Stimulated activated CD8-positive, alpha-beta memory T cell treated with anti-CD3 and anti-CD28 coated beads, Interleukin-4, amount 100 ng/mL, for 4 hours (primary cell): ENCODE measurements around the gene RAD23A.
"Not testable (repeated sequence)": the region's sequence is repeated elsewhere in the genome, so short reads cannot be mapped to it uniquely, and the experiment has no call there.

Experiments
- DNase-seq, 2 donors: peaks; one replicate each; pipeline ENCODE4 v3.0.0-alpha.2; 2020; ENCODE audit warnings: low read depth in 2 of 2, low spot score in 1 of 2

RAD23A gene

GRCh38 chr19:12945479-12946091, at the start of gene RAD23A:
Gene RAD23A, plus strand, starts transcription at chr19:12945862. Its CDS starts 87 bp downstream, at chr19:12945949.
- DNase-seq: peak; percentile 95

DNA sequence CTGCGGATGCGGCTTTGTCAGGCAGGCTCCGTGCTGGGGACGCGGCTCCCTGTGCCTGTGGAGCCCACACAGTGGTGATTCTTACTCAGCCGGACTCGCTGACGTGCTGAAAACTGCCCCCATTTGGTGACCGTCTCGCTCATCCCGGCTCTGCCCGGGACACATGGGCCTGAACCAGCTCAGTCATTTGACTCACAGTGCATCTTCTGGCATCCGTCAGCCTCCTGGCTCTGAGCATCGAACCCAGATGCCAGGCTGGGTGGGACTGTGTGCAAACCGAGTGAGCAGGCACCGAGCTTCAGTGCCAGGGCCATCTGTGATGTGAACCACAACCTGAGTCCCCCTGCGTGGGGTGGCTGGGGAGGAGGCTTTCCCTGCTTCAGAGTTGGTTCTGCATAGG, 49.2 kb upstream of the RAD23A start:
- DNase-seq: no peak

DNA sequence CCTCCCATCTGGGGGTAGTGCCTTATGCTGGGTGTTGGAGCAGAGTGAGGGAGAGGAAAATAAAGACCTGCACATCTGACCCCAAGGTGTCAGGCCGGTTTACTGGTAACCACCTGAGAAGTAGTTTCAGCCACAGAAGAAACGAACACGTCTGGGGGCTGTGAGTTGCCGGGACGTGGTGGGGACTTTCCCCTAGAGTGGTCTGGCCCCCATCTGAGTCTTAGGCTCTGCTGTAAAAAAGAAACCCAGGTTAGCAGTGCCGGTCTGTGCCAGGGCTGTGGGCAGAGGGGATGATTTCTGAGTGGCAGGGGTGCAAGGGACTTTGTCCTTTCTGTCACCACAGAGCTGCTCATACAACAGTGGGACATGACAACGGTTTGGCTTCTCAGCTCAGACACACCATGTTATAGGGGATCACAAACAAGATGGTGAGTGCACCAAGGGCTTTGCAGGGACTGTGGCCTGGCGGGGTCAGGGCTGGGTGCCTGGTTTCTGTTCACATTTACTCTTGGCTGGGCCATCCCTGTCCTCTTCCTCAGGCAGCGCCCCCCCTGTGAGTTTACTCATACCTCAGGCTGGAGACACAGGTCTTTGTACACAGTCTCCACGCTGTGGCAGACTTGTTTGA, 45.7 kb upstream of the RAD23A start:
- no peak for DNase-seq

DNA sequence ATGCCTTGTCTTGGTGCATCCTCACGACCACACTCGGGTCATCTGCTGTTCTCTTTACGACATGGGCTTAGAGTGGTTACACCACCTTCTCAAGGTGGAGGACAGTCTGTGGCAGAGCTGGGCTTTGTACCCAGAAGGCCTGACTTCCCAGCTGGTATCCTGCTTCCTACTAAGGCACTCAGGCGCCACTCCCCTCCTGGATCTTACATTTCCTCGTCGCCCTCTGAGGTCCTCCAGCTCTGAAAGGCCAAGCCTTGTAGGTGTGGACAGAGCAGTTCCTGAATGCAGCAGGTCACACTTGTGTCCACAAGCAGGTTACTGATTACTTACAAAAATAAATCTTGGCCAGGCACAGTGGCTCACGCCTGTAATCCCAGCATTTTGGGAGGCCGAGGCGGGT, 38.5 kb upstream of the RAD23A start:
- DNase-seq: no peak

- DNase-seq: no peak
These were observed 33.1 kb upstream of the RAD23A start for GRCh38 chr19:12912571-12912970.

DNA sequence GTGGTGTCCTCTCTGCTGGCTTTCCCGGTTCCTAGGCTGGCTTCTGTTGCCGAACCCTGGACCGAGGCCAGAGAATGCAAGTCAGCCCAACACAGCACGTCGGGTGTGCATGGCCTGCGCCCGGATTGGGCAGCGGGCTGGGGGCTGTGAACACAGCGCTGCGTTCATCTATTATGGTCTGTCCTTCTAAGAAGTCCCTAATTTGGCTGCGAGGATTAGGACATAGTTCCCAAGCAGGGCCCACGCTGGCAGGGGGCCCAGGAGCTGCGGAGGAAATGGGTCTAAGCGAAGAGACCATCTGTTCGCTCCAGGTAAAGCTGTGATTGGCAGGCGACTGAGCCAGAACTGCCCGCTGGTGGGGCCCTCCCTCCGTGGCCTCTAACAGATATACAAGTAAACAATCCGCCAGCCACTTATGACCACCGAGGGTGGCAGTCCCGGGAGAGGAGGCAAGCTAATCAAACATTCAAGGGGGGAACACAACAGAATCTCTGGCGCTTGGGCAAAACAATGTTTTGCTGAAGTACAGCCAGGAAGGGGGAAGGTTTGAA, 32.6 kb upstream of the RAD23A start:
- DNase-seq: no peak

DNA sequence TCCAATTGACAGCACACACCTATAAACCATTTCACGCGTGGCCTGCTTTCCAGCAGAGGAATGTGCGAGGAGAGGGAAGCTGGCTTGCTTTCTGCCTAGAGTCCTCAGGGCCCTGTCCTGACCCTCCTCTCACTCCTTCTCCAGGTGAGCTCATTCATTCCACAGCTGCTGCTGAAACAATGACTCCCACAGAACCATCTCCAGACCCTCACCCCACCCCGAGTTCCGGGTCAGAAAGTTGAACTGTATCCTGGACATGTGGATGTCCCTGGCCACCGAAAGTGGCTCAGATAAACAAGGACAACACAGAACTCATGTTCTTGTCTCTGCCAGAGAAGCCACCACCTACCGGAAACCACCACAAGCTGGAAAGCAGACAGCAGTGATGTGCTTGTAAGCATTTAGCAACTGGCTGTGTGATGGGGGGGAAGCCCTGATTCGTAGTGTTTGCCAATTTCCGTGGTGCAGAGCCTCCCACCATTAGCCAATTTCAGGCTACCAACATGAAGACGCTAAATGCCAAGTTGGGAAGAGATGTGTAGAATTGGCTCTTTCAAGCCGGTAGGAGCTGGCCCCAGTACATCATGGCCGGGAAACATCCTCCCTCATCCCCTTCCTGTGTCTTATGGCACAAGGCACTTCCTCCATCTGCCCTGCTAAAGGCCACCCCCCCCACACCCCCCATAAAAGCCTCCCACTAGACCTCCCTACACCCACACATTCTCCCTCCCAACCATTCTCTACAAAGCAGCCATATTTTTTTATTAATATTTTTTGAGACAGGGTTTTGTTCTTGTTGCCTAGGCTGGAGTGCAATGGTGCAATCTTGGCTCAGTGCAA, 31.6 kb upstream of the RAD23A start:
- DNase-seq: no peak

GRCh38 chr19:12915860-12916259, 29.8 kb upstream of the RAD23A start:
- DNase-seq: not testable (repeated sequence)

DNA sequence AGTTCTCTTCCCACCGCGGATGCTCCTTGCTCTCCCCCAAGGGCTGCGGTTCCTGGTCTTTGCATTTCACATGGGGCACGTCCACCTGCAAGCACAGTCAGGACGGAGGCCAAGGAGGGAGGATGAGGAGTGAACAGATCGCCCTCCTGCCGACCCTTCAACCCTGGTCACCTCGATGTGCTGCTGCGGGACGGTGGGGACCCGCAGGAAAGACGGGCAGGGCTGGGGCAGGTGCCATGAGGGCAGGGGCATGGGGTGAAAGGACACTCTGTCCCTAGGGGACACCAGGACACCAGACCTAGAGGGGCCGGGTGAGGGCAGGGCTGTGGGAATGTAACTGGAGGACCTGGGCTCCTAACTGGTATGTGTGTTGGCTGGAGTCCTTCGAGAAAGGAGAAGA, 27.4 kb upstream of the RAD23A start:
- no peak for DNase-seq

- no peak for DNase-seq
These were observed 24.6 kb upstream of the RAD23A start for GRCh38 chr19:12921047-12921446.

- DNase-seq: no peak
These were observed 22.7 kb upstream of the RAD23A start for GRCh38 chr19:12922959-12923358.

DNA sequence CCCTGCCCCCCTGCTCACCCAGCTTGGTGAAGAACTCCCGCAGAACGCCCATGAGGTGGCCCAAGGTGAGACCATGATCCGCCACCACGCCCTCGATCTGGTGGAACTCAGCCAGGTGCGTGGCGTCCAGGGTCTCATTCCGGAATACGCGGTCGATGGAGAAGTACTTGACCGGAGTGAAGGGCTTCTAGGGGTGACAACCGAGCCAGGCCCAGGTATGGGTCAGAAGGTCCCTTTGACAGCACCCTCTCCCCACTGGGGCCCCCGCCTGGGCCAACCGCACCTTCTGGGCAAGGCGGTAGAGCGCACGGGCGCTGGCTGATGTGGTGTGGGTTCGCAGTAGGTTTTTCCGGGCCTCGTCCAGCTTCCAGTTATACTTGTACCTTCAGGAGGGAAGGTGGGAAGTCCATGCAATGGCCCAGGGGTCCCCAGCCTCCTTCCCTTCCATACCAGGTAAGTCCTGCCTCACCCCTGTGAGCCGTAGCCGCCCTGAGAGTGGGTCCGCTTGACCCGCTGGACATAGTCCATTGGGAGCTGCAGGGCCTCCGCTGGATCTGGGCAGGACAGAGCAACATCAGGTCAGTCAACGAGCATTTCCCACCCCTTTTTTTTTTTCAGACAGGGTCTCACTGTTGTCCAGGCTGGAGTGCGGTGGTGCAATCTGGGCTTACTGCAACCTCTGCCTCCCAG, 20.9 kb upstream of the RAD23A start:
- DNase-seq: no peak

- DNase-seq: no peak
These were observed 15.5 kb upstream of the RAD23A start for GRCh38 chr19:12930002-12930645.

- DNase-seq: no peak
These were observed 13.0 kb upstream of the RAD23A start for GRCh38 chr19:12932392-12933286.

GRCh38 chr19:12933287-12934072, 12.2 kb upstream of the RAD23A start, which contains the start of gene FARSA:
Gene FARSA, minus strand, starts transcription at chr19:12933711. Its CDS starts 15 bp downstream, at chr19:12933696.
- DNase-seq: peak; percentile 79 to 82

DNA sequence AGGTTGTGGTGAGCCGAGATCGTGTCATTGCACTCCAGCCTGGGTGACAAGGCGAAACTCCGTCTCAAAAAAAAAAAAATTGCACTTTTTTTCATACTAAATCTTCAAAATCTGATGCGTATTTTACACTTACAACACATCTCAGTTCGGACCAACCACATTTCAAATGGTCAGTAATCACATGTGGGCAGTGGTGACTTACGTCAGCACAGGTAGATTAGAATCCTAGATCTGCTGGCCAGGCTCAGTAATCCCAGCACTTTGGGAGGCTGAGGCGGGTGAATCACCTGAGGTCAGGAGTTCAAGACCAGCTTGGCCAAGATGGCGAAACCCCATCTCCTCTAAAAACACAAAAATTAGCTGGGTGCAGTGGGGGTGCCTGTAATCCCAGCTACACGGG, 10.6 kb upstream of the RAD23A start:
- no peak for DNase-seq

DNA sequence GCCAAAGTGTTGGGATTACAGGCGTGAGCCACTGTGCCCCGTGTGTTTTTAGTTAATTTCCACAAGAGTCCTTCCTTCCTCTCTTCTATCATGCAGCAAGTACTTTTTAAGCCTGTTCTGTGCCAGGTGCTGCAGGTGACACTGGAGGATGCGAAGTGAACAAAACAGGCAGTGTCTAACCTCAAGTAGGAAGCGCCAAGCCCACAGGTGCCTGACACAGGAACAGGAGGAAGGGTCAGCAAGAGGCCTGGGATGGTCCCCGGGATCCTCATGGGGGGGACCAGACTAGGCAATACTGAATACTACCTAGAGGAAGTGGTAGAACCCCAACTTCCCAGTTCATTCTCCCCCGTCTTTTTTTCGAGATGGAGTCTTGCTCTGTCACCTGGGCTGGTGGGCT, 9.1 kb upstream of the RAD23A start:
- no peak for DNase-seq

DNA sequence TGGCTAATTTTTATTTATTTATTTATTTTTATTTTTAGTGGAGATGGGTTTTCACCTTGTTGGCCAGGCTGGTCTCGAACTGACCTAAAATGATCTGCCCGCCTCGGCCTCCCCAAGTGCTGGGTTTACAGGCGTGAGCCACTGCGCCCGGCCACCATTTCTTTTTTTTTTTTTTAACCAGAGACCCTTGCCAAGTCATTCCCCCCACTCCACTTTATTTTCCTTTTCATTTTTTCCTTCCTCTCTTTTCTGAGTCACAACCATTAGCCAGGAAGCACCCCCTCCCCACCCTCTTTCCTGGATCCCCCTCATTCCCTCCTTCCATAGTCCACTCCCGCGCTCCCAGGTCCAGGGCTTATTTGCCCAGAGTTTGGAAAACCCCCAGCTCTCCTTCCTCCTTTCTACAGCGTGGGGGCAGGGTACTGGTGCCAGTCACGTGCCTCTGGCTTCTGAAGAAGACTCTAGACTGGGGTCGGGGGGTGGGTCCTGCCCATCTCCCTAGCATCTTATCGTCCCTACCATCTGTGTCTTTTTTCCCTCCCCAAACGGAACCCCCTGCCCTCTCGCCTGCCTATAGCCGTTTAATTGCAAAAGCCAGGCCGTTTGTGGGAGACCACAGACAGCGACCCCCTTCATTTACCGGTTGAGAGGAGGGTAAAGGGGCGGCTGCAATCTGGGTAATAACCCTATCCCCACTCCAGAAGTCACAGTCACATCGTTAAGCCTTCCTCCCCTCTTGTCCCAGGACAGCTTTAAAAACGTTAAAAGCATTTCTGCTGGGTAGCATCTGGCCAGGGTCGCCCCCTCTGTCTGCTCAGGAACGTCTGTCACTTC, 8.4 kb upstream of the RAD23A start:
- DNase-seq: no peak
